NCI-H748 treated with DMSO at 0.1 percent for 48 hours (cell line): ENCODE results near the gene MORC2.

Experiments used
- DNase-seq: peaks from one replicate; lab custom pipeline; 2025; lab: John Stamatoyannopoulos, UW

MORC2 gene

GRCh38 chr22:30968015-30968923, at the start of gene MORC2:
TSS of gene MORC2 (minus strand) at chr22:30968774. CDS start at chr22:30967889, 885 bp downstream.
- peak; percentile 8 for DNase-seq

- no peak for DNase-seq
These were observed 37.0 kb upstream of the MORC2 start for GRCh38 chr22:31005535-31005934.

DNA sequence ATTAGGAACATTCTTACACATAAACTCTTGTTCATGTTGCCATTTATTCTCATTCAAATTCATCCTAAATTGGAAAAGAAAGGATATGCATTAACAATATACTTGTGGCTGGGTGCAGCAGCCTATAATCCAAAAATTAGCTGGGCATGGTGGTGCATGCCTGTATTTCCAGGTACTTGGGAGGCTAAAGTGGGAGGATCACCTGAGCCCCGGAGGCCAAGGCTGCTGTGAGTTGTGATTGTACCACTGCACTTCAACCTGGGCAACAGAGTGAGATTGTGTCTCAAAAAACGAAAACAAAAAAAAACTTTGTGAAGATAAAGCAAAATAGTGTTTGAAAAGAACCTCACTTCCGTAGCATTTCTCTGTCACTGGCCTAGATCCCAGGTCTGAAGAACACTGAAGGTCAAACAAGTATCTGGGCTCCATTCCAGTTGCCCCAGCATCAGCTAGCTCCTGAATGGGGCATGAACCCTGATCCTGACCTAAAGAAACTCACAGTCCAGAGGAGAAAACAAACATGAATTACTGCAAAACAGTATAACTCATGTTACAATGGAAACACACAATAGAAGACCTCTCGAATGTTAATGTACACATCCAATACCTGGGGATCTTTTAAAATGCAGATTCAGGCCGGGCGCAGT, 32.7 kb upstream of the MORC2 start:
- DNase-seq, result no peak

- no peak for DNase-seq
These were observed 29.8 kb upstream of the MORC2 start for GRCh38 chr22:30998329-30998728.

DNA sequence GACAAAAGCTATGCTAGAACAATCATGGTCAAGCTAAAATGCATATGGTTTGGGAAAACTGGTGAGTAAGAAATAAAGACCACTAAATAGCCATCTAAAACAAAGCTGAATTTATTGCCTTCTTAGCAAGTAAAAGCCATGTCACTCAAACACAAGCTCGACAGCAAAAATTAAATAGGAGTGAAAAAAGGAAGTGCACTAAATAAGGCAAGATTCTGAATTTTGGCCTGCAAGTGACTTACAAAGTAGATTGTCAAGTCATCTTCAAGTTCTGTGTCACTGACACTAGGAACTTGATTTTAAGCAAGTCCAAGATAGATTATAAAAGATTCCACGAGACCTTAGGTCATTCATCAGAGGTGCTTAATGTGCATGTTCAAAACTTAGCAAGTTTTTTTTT, 27.9 kb upstream of the MORC2 start:
- no peak for DNase-seq

- DNase-seq, result no peak
These were observed 26.4 kb upstream of the MORC2 start for GRCh38 chr22:30994960-30995359.

- no peak for DNase-seq
These were observed 24.0 kb upstream of the MORC2 start for GRCh38 chr22:30992565-30992964.

GRCh38 chr22:30990690-30991089, 22.1 kb upstream of the MORC2 start:
- no peak for DNase-seq

DNA sequence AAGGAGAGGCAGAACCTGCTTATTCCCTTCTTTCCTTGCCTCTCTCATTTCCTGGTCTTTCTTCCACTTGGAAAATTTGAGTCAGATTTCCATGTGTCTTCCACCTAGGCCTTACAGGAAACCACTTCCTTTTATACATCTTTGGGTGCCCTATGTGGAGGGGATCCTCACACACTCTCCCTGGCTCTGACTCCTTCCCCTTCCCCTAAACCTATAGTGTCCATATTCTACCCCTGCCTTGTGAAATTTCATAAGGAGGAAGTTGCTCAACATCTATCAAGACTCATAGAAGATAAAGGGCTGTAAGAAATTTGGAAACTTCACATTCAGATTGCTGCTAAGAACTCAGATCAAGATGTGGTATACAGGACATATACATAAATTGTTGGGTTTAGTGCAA, 20.9 kb upstream of the MORC2 start:
- DNase-seq, result no peak

GRCh38 chr22:30985561-30986208, 17.1 kb upstream of the MORC2 start:
- DNase-seq, result peak; percentile 62

GRCh38 chr22:30984317-30984716, 15.7 kb upstream of the MORC2 start:
- no peak for DNase-seq

DNA sequence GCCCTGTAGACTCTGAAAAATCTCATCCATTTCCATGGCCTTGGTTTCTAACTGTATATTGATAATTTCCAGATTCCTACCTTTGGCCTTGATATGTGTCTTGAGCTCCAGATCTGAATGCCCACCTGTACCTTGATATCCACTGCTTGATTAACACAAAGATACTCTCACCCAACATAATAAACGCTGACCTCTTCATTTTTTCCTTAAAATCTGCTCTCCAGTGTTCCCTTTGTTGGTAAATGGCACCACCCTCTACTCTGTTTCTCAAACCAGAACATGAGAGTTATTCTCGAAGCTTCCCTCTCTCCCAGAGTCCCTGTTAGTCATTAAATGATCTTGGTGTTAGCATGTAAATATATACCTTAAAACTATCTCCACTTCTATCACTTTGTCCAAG, 13.9 kb upstream of the MORC2 start:
- DNase-seq, result no peak

GRCh38 chr22:30979932-30980331, 11.4 kb upstream of the MORC2 start:
- no peak for DNase-seq

- no peak for DNase-seq
These were observed 9.9 kb upstream of the MORC2 start for GRCh38 chr22:30978304-30978962.

DNA sequence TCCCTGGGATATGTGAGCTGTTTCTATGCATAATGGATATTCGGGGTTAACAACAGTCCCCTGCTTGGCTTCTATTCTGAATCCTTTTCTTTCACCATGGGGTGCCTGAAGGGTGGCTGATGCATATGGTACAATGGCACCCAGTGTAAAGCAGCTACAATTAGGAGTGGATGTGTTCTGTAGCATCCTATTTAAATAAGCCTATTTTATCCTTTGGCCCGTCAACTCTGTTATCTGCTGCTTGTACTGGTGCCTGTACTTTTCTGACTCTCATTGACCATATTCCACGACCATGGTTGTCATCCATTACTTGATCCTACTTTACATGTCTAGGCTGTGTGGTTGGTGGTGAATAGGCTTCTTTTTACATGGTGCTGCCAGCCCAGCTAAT, 1.8 kb upstream of the MORC2 start:
- DNase-seq, result no peak

- DNase-seq, result no peak
These were observed 1.2 kb upstream of the MORC2 start for GRCh38 chr22:30969532-30970355.

GRCh38 chr22:30968924-30969531, 454 bp upstream of the MORC2 start, which contains the start of gene TUG1:
TSS of gene TUG1 (plus strand) at chr22:30969265.
- DNase-seq, result peak; percentile 83

- no peak for DNase-seq
These were observed 3.7 kb downstream of the MORC2 start for GRCh38 chr22:30964858-30965257.

DNA sequence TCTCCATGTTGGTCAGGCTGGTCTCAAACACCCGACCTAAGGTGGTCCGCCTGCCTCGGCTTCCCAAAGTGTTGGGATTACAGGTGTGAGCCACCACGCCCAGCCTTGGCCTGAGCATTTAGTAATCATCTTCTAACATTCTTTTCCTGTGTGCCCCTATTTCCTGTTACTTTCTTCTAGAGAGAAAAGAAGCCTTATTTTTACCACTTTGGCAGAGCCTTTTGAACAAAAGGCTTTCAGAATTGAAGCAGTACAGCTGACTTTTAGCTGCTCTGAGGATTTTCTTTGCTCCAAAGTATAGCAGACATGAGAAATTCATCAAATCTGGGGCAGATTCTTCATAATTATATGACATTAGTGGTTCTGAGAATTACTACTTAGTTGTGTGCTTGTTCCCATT, 13.4 kb downstream of the MORC2 start:
- no peak for DNase-seq

GRCh38 chr22:30953206-30953605, 15.4 kb downstream of the MORC2 start:
- DNase-seq, result no peak
